GM12864 (cell line): ENCODE measurements around the gene TRIM61.
"Not testable (repeated sequence)": the region's sequence is repeated elsewhere in the genome, so short reads cannot be mapped to it uniquely, and the experiment has no call there.

Experiments
- DNase-seq: peaks from one replicate; pipeline ENCODE4 v3.0.0-alpha.2; 2011; ENCODE audit warnings: low read depth
- H3K4me3 ChIP-seq: 2 replicates; pipeline ENCODE4 v1.5.1; 2011; ENCODE audit warnings: mild to moderate bottlenecking, low read depth, low read length, control low read depth
- TF ChIP-seq, protein P1 (sequence below): IDR thresholded peaks from 2 replicates; pipeline ENCODE4 v1.5.1; 2011; ENCODE audit warnings: low read depth, mild to moderate bottlenecking, moderate library complexity, low read length, control low read depth, inconsistent platforms; ENCODE audit errors: missing control alignments

TRIM61 gene

DNA sequence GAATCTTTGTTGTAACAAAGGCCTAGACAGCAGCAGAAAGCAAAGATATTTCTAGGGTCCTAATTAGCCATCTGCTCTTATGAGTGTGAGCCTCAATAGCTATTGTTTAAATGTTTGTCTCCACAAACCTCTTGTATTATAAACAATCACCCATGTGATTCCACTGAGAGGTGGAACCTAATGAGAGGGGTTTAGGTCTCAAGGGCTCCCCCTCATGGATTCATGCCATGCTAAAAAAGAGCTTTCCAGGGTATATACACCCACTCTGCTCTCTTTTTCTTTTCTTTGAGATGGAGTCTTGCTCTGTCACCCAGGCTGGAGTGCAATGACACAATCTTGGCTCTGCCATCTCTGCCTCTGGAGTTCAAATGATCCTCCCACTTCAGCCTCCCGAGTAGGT, 42.1 kb downstream of the TRIM61 start:
- DNase-seq: peak; percentile 40
- TF ChIP-seq, protein P1, sequence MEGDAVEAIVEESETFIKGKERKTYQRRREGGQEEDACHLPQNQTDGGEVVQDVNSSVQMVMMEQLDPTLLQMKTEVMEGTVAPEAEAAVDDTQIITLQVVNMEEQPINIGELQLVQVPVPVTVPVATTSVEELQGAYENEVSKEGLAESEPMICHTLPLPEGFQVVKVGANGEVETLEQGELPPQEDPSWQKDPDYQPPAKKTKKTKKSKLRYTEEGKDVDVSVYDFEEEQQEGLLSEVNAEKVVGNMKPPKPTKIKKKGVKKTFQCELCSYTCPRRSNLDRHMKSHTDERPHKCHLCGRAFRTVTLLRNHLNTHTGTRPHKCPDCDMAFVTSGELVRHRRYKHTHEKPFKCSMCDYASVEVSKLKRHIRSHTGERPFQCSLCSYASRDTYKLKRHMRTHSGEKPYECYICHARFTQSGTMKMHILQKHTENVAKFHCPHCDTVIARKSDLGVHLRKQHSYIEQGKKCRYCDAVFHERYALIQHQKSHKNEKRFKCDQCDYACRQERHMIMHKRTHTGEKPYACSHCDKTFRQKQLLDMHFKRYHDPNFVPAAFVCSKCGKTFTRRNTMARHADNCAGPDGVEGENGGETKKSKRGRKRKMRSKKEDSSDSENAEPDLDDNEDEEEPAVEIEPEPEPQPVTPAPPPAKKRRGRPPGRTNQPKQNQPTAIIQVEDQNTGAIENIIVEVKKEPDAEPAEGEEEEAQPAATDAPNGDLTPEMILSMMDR: peak; percentile 49
- H3K4me3 ChIP-seq: no peak overlapping the region

GRCh38 chr4:164933244-164933643, 44.2 kb downstream of the TRIM61 start:
- TF ChIP-seq, protein P1: no peak

GRCh38 chr4:164931551-164932324, 45.7 kb downstream of the TRIM61 start:
- TF ChIP-seq, protein P1: no peak
- no peak overlapping the region for H3K4me3 ChIP-seq
- no peak for DNase-seq

More at GRCh38 chr4:164933244-164933643, 44.2 kb downstream of the TRIM61 start:
- DNase-seq: no peak
- H3K4me3 ChIP-seq: no peak overlapping the region

DNA sequence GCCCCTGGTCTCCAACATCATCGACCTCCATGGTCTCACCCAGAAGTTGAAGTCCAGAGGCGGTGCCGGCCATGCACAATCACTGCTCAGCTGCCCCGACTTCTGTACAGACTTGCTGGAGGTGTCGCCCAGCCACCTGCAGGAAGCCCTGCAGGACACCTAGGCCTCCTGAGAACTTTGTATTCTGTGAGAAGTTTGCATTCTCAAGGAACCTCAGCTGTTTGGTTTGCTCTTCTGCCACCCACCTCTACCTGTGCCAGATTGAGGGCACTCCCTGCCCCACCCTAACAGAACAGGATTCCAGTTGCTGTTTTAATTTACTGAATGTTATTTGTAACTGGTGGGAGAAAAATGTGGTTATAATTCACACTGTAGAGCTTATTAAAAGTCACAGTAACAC, 46.8 kb downstream of the TRIM61 start:
- no peak for DNase-seq
- H3K4me3 ChIP-seq: no peak overlapping the region
- TF ChIP-seq, protein P1: no peak

DNA sequence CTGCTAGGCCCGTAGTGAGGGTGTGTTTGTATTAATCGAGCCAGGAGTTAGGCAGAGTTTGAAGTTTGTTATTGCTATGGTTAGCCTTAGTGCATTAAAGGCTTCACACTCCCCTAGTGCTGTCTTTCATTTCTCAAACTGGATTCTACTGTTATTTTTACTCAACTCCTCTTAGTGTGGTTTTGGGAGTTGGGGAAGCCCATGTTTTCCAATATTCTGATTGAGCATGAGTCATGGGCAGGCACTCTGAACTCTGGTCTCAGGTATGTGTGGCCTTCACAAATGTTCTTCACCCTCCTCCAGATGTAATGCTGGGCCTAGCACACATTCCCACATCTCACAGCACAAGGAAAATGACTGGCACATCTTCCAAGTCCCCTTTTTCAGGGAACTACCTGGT, 50.4 kb downstream of the TRIM61 start:
- not testable (repeated sequence) for H3K4me3 ChIP-seq, DNase-seq

DNA sequence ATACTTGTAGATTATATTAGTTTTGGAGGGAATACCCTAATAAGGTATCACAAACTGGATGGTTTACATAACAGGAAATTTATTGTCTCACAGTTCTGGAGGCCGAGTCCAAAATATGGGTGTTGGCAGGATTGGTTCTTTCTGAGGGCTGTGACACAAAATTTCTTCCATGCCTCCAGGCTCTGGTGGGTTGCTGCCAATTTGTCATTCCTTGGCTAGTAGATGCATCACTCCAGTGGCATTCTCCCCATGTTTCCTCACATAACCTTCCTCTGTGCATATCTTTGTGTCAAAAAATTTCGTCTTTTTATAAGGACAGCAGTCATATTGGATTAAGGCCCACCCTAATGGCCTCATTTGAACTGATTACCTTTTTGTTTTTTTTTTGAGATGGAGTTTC, 51.2 kb downstream of the TRIM61 start:
- H3K4me3 ChIP-seq: no peak overlapping the region
- TF ChIP-seq, protein P1: no peak
- DNase-seq: no peak

- no peak overlapping the region for H3K4me3 ChIP-seq
- no peak for DNase-seq
- TF ChIP-seq, protein P1: no peak
Observed at GRCh38 chr4:164924670-164925238, 52.7 kb downstream of the TRIM61 start.
